H9 (cell line): Measurements from ENCODE around the gene MAP3K20. TPM values are rescaled to one million over a fixed set of nuclear protein-coding genes. Genes with fewer than 3 reads are reported as not detected.

Experiments used
- DNase-seq: peaks from one replicate; pipeline ENCODE4 v3.0.0-alpha.2; 2017
- H2AFZ ChIP-seq: one replicate; pipeline ENCODE4 v1.6.1; 2013; ENCODE audit warnings: mild to moderate bottlenecking, low read length, control low read depth, moderate library complexity
- H2AK5ac ChIP-seq: 2 replicates; pipeline ENCODE4 v1.6.1; 2013; ENCODE audit warnings: low read length, control low read depth, mixed read lengths; ENCODE audit not compliant: insufficient read length
- H2BK120ac ChIP-seq: one replicate; pipeline ENCODE4 v1.6.1; 2013; ENCODE audit warnings: low read depth, mild to moderate bottlenecking, low read length, control low read depth, inconsistent platforms; ENCODE audit not compliant: poor library complexity, severe bottlenecking
- H2BK12ac ChIP-seq: 2 replicates; pipeline ENCODE4 v1.6.1; 2013; ENCODE audit warnings: low read length, control low read depth, mixed read lengths, low read depth; ENCODE audit not compliant: insufficient read length
- H2BK15ac ChIP-seq: 2 replicates; pipeline ENCODE4 v1.6.1; 2013; ENCODE audit warnings: low read depth, low read length, control low read depth
- H2BK20ac ChIP-seq: one replicate; pipeline ENCODE4 v1.6.1; 2013; ENCODE audit warnings: low read depth, mild to moderate bottlenecking, low read length, control low read depth, inconsistent platforms; ENCODE audit not compliant: poor library complexity, severe bottlenecking
- H2BK5ac ChIP-seq: 2 replicates; pipeline ENCODE4 v1.6.1; 2013; ENCODE audit warnings: low read length, control low read depth, mixed read lengths; ENCODE audit not compliant: insufficient read length
- H3K14ac ChIP-seq: 2 replicates; pipeline ENCODE4 v1.6.1; 2013; ENCODE audit warnings: low read length, control low read depth; ENCODE audit not compliant: insufficient read depth
- H3K18ac ChIP-seq: 2 replicates; pipeline ENCODE4 v1.6.1; 2013; ENCODE audit warnings: low read depth, mild to moderate bottlenecking, mixed read lengths, low read length, control low read depth; ENCODE audit not compliant: insufficient read length
- H3K23ac ChIP-seq: 2 replicates; pipeline ENCODE4 v1.6.1; 2013; ENCODE audit warnings: low read length, control low read depth, mixed read lengths, low read depth; ENCODE audit not compliant: insufficient read length
- H3K23me2 ChIP-seq: 2 replicates; pipeline ENCODE4 v1.6.1; 2013; ENCODE audit warnings: low read depth, mild to moderate bottlenecking, mixed read lengths, low read length, control low read depth; ENCODE audit not compliant: insufficient read length, poor library complexity, severe bottlenecking
- H3K27ac ChIP-seq: 2 replicates; pipeline ENCODE4 v1.5.1; 2013; ENCODE audit warnings: low read length, control low read depth, mixed read lengths, low read depth; ENCODE audit not compliant: insufficient read length
- H3K27me3 ChIP-seq: 2 replicates; pipeline ENCODE4 v1.6.1; 2013; ENCODE audit warnings: low read length, control low read depth, inconsistent platforms; ENCODE audit not compliant: insufficient read depth
- H3K4ac ChIP-seq: 2 replicates; pipeline ENCODE4 v1.6.1; 2013; ENCODE audit warnings: low read depth, mild to moderate bottlenecking, control low read depth, inconsistent platforms, low read length, moderate library complexity
- H3K4me1 ChIP-seq: 2 replicates; pipeline ENCODE4 v1.6.1; 2013; ENCODE audit warnings: low read length, control low read depth, inconsistent platforms; ENCODE audit not compliant: insufficient read depth
- H3K4me2 ChIP-seq: 2 replicates; pipeline ENCODE4 v1.6.1; 2013; ENCODE audit warnings: low read length, control low read depth, mixed read lengths; ENCODE audit not compliant: insufficient read length, insufficient read depth
- H3K56ac ChIP-seq: 2 replicates; pipeline ENCODE4 v1.6.1; 2013; ENCODE audit warnings: low read depth, mild to moderate bottlenecking, mixed read lengths, low read length, control low read depth; ENCODE audit not compliant: insufficient read length
- H3K79me1 ChIP-seq: 2 replicates; pipeline ENCODE4 v1.6.1; 2013; ENCODE audit warnings: low read depth, mild to moderate bottlenecking, moderate library complexity, low read length, control low read depth, inconsistent platforms; ENCODE audit not compliant: insufficient read depth, poor library complexity, severe bottlenecking
- H3K79me2 ChIP-seq: 2 replicates; pipeline ENCODE4 v1.6.1; 2013; ENCODE audit warnings: low read length, control low read depth, inconsistent platforms; ENCODE audit not compliant: insufficient read depth
- H3K9ac ChIP-seq: 2 replicates; pipeline ENCODE4 v1.6.1; 2013; ENCODE audit warnings: low read length, control low read depth, mixed read lengths; ENCODE audit not compliant: insufficient read length; ENCODE audit errors: extremely low read depth
- H3K9me3 ChIP-seq: one replicate; pipeline ENCODE4 v1.6.1; 2013; ENCODE audit warnings: low read depth, low read length, inconsistent platforms; ENCODE audit not compliant: control insufficient read depth
- H3T11ph ChIP-seq: one replicate; pipeline ENCODE4 v1.6.1; 2013; ENCODE audit warnings: mild to moderate bottlenecking, low read length, control low read depth, inconsistent platforms
- H4K20me1 ChIP-seq: one replicate; pipeline ENCODE4 v1.6.1; 2013; ENCODE audit not compliant: control insufficient read depth, insufficient read length, insufficient read depth
- H4K5ac ChIP-seq: 2 replicates; pipeline ENCODE4 v1.6.1; 2013; ENCODE audit warnings: low read depth, mild to moderate bottlenecking, mixed read lengths, low read length, control low read depth; ENCODE audit not compliant: insufficient read length
- H4K8ac ChIP-seq: replicated peaks from 2 replicates; pipeline ENCODE4 v1.6.1; 2013; ENCODE audit warnings: low read length, control low read depth, mixed read lengths, low read depth; ENCODE audit not compliant: insufficient read length
- H4K91ac ChIP-seq: 2 replicates; pipeline ENCODE4 v1.6.1; 2013; ENCODE audit warnings: low read depth, mild to moderate bottlenecking, moderate library complexity, mixed read lengths, low read length, control low read depth; ENCODE audit not compliant: insufficient read length
- H3K27ac Mint-ChIP-seq, 3 experiments: 2 replicates in 2 of 3; 3 replicates in 1 of 3; pipeline ENCODE4 v1.8.0; 2020 to 2021; ENCODE audit warnings: mixed read lengths in 3 of 3, mild to moderate bottlenecking in 1 of 3, moderate library complexity in 1 of 3
- H3K27me3 Mint-ChIP-seq: 2 replicates; pipeline ENCODE4 v1.8.0; 2021; ENCODE audit warnings: low read depth, mild to moderate bottlenecking, moderate library complexity, mixed read lengths
- H3K36me3 Mint-ChIP-seq, 3 experiments: 2 replicates in 2 of 3; 3 replicates in 1 of 3; pipeline ENCODE4 v1.8.0; 2020 to 2021; ENCODE audit warnings: low read depth in 3 of 3, mixed read lengths in 3 of 3; ENCODE audit not compliant: insufficient read depth in 1 of 3
- H3K4me1 Mint-ChIP-seq, 2 experiments: 2 replicates each; pipeline ENCODE4 v1.8.0; 2020; ENCODE audit warnings: mixed read lengths in 2 of 2
- H3K4me3 Mint-ChIP-seq, 2 experiments: 2 replicates in 1 of 2; 3 replicates in 1 of 2; pipeline ENCODE4 v1.8.0; 2020 to 2021; ENCODE audit warnings: mild to moderate bottlenecking in 2 of 2, mixed read lengths in 2 of 2, moderate library complexity in 1 of 2
- H3K9me3 Mint-ChIP-seq, 2 experiments: 2 replicates in 1 of 2; 3 replicates in 1 of 2; pipeline ENCODE4 v1.8.0; 2020; ENCODE audit warnings: mild to moderate bottlenecking in 2 of 2, mixed read lengths in 2 of 2, moderate library complexity in 1 of 2
- CTCF ChIP-seq: fragments of 200-600 bp; sonication (generic); conservative IDR thresholded peaks from 3 replicates; pipeline ENCODE4 v1.8.0; 2021; ENCODE audit warnings: antibody characterized with exemption, mild to moderate bottlenecking
- WGBS: extraction: QIAGEN DNeasy Blood & Tissue Kit; methylation state at CpG from one replicate; pipeline ENCODE4 v1.1.7; 2013; ENCODE audit warnings: missing lambda C conversion rate, low lambda C conversion rate, mixed read lengths; ENCODE audit not compliant: insufficient read length; ENCODE audit errors: extremely low coverage; 5-methylcytosine and 5-hydroxymethylcytosine counted together
- total RNA-seq: library from RNA; stranded (reverse); gene quantifications from 2 replicates; pipeline ENCODE4 v1.2.1, GENCODE V29; 2021

Gene MAP3K20
- total RNA-seq, 1 experiment from 2014 or later: 8.7 TPM

DNA sequence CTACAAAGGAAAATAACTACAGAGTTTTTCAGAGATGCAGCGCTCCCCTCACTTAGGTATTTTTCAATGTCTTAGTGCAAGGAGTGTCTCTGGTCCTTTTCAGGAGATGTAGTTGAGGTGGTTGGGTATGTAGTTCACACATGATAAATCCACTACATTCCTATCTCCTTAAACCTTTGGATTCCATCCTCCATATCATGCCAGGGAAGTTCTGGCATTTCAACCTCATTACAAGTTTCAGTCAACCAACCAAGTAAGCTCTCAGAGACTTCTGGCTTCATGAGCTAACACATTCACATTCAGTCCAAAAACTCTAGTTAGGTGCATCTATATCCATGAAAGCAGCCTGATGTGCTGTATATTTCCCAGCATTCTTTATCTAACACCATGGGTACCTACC lies 47.3 kb downstream of the MAP3K20 start:
- Histone ChIP-seq H3K79me2 (no peaks in the 10 kb centered on the region), H3K4me2 (no peak overlapping the region), H3K14ac (no peak overlapping the region), H4K20me1 (no peaks in the 10 kb centered on the region), H3K27me3 (no peaks in the 10 kb centered on the region), H3K23me2 (no peaks in the 10 kb centered on the region), H3K27ac (no peak overlapping the region), H2BK12ac (no peak overlapping the region), H2BK120ac (no peak overlapping the region), H4K91ac (no peak overlapping the region), H2BK20ac (no peak overlapping the region), H3K4ac (no peak overlapping the region), H3K79me1 (no peaks in the 10 kb centered on the region), H2AFZ (no peak overlapping the region), H3K4me1 (no peaks in the 10 kb centered on the region), H3K18ac (no peak overlapping the region), H2BK15ac (no peak overlapping the region), H3K9me3 (no peaks in the 10 kb centered on the region), H3K23ac (no peak overlapping the region), H3K9ac (no peak overlapping the region), H4K8ac (no peak overlapping the region), H3T11ph (no peak overlapping the region), H2AK5ac (no peak overlapping the region), H4K5ac (no peak overlapping the region), H2BK5ac (no peak overlapping the region), H3K56ac (no peak overlapping the region)
- Mint-ChIP-seq H3K27ac (no peak overlapping the region), H3K4me3 (no peak overlapping the region), H3K27me3 (no peaks in the 10 kb centered on the region), H3K36me3 (no peaks in the 10 kb centered on the region), H3K4me1 (no peaks in the 10 kb centered on the region; a peak in 1 of 4 replicates), H3K9me3 (no peaks in the 10 kb centered on the region)
- DNase-seq: no peak
- no CpG with 5 or more reads among the region's 1 CpG for whole genome bisulfite sequencing
- TF ChIP-seq CTCF: no peak
